ENCODE measurements around the gene UBE2V1.

Gene UBE2V1

DNA sequence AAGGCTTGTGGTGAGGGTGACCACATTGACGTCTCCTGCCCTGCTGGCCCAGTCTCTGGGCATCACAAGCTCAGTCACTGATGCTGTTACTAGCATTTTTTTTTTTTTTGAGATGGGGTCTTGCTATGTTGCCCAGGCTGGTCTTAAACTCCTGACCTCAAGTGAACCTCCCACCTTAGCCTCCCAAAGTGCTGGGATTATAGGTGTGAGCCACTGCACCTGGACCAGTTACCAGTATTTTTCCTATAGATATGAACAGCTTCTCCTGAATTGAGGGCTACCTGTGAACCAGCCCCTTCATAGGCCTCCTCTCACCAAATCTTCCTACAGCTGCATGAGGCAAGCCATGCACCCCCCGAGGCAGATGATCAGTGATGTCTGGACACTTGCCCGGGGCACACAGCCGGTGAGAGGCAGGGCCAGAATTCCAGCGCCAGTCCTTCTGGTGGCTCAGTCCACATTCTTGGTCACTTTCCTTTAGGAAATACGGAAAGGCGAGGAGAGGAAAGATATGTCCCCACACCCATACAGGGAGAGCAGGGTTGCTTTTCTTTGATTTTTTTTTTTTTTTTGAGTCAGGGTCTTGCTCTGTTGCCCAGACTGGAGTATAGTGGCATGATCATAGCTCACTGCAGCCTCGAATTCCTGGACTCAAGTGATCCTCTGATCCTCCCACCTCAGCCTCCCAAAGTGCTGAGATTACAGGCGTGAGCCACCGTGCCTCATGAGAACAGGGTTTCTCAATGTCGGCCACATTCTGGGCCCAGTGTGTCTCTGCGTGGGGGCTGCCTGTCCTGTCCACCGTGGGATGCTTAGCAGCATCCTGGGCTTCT, 50.7 kb downstream of the UBE2V1 start:
- DNase-seq (ENCODE audit: low read depth): no peak

DNA sequence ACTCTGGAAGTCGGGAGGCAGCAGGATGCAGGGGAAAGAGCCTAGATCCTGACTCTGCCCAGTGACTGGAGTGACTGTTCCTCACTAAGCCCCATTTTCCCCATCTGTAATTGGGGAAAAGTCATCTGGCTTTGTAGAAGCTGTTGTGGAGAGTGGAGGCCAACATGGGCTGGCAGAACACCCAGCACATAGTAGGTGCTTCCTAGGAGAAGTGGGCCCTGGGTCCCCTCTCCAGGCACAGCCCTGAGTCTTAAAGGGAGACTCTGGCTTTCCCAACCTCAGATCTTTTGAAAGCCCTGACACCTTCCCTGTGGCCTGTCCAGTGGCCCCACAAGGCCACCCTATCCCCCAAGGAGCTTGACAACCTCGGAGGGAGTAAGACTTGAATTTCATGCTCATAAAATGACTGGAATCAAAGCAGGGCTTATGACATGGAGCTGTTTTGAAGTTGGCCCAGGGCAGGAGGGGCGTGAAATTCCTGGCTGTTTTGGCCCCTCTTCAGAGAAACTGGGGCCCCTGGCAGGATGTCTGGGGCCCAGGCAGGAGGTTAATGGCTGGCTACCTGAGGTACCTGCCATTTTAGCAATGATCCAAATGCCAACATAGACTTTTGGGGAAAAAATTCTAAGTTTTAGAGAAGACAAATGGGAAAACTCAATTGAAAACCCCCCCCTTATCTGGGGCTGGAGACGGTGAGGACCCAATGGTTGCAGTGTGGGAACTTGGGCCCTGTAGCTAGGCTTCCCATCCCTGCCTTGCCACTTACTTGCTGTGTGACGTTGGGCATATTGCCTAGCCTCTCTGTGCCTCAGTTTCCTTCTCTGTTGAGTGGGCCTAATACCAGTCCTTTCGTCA, 51.6 kb downstream of the UBE2V1 start:
- no peak for DNase-seq (ENCODE audit: low read depth)

DNA sequence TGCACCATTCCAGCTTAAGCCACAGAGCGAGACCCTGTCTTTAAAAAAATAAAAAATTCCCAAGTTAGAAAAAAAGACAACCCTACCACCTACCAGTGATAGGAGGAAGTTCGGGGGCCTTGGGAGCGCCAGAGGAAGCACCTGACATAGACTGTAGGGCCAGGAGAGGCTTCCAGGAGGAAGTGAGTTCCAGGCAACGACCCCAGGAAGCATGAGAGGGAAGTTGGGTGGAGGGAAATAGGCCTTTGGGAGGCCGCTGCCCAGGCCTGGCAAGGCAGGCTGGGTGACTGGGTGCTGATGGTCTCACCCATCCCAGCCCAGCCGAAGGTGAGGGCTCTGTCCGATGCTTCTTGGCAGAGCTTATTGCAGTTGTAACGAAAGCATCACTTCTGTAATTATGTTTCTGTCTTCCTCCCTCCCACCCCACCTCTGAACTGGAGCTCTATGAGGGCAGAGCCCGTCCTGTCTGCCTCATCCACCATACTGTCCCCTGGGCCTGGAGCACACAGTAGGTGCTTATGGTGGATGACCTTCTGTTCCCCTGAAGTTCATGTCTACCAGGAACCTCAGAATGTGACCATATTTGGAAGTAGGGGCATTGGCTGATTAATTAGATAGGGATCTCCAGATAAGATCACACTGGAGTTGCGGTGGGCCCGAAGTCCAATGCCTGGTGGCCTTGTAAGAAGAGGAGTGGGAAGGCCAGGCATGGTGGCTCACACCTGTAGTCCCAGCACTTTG, 54.1 kb downstream of the UBE2V1 start:
- no peak for DNase-seq (ENCODE audit: low read depth)

DNA sequence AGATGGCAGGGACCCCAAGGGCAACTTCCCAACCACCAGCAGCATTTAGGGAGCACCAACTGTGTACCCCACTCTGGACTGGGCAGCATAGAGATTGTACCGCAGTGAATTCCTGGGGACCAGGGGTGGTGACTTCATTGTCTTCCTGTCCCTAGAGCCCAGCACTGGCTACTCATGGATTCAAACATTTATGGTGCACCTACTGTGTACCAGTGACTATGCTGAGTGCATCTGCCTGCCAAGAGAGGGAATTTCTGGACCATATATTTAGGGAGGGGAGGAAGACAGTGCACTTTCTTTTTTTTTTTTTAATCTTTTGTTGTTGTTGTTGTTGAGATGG, 55.3 kb downstream of the UBE2V1 start:
- DNase-seq (ENCODE audit: low read depth): no peak

DNA sequence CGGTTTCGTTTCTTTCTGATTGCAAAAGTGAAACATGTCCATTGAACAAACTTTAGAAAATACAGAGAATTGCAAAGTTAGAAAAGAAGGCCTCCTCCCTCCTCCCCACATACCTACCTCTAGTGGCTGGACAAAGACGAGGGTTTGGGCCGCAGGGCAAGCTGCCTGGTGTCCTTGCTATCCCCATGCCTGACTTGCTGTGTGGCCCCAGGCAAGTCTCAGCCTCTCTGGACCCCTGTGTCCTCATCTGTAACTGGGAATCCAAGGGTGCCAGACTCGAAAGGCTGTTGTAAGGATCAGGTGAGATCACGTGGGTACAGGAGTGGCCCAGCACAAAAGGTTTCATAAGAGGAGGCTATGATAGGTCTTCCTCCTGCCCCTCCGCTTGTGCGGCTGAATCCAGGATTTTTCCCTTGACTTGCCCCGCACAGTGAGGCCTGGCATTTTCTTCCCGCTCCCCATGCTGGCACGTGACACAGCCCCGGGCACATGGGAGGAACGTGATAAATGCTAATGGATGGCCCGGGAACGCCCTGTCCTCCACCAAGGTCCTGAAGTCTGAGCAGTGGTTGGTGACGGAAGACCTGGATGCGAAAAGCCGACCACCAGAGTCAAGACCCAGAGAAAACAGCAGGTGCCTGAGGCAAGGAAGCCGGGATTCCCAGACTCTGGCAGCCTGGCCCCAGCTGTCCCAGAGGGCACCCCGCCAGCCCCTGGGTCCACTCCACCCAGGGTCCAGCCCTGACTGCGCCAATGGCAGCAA, 55.8 kb downstream of the UBE2V1 start:
- no peak for DNase-seq (ENCODE audit: low read depth)

DNA sequence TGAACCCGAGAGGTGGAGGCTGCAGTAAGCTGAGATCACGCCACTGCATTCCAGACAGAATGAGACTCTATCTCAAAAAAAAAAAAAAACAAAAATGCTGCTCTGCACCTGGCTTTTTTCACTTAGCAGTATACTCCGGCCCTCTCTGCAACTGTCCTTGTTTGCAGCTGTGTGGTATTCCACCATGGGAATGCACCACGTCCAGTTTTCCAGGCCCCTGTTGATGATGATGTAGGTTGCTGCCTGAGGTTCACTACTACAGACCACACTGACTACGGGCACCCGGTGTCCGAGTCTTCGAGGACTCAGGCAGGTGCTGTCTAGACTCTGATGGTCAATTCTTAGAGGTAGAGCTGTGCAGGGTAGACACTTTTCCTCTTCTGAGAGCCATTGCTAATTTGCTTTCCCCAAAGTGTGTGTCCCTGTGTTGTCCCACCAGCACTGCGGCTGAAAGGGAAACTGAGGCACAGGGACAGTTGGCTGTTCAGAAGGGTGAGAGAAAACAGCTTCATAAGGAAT, 56.5 kb downstream of the UBE2V1 start:
- DNase-seq (ENCODE audit: low read depth): no peak

DNA sequence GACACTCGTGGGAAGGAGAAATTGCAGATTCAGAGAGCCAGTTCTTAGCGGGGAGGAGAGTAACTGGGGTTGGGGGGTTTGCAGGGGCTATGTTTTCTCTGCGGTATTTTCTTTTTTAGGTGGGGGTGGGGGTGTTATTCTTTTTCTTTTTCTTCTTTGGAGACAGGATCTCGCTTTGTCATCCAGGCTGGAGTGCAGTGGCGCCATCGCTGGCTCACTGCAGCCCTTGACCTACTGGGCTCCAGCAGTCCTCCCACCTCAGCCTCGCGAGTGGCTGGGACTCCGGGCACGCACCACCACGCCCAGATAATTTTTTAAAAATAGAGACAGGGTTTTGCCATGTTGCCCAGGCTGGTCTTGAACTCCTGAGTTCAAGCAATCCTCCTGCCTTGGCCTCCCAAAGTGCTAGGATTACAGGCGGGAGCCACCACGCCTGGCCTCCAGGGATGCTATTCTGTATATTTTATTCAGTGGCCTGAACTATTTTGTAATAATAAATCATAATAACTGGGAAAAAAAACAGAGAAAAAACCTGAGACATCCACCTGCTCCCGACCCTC, 57.3 kb downstream of the UBE2V1 start:
- DNase-seq (ENCODE audit: low read depth): no peak

DNA sequence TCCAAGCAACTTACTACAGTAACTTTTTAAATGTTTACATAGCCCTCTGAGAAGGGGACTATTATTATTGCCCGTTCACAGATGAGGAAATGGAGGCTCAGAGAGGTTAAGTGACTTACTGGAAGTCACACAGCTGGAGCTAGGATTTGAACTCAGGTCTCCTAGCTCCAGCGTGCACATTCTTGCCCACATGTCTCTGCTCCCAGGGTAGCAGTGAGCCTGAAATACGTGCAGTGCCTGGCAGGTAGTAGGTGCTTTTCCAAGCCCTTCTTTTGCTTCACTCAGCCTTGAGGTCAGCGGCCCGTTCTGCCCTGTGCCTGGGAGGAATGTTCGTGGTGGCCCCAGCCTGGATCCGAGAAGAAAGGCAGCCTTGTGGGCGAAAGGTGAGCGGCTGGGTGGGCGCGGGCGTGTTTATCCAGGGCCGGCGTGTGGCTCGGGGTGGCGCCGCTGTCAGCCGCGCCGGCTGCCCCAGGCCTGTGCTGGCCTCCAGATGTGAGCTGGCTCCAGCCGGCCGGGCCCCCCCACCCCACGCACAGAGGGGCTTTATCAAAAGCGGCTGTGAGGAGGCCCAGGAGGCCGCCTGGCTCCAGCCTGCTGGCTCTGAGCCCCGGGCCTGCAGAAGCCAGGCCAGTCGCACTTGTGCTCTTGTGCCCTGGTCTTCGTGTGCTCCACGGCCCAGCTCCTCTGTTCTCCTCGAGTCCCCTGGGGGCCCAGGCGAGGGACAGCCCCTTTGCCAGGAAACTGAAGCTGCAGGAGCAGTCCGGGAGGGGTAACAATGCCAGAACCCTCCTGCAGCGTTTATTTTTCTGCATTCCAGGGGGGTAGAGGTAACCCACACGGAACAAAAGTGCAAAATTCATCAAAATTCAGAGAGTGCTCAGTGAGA, 58.1 kb downstream of the UBE2V1 start:
- no peak for DNase-seq (ENCODE audit: low read depth)

DNA sequence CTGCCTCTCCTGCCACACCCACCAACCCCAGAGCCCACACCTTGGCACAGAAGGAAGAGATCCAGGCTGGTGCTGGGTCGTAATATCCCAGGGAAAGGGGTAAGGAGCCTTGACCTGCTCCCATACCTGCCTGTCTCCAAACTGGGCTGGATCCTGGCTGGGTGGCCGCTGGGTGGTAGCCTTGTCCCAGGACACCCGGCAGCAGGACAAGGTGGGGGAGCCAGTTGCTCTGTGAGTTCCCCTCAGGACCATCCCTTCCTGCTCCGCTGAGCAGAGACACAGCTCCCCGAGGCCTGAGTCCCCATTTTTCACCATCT, 58.8 kb downstream of the UBE2V1 start:
- no peak for DNase-seq (ENCODE audit: low read depth)

DNA sequence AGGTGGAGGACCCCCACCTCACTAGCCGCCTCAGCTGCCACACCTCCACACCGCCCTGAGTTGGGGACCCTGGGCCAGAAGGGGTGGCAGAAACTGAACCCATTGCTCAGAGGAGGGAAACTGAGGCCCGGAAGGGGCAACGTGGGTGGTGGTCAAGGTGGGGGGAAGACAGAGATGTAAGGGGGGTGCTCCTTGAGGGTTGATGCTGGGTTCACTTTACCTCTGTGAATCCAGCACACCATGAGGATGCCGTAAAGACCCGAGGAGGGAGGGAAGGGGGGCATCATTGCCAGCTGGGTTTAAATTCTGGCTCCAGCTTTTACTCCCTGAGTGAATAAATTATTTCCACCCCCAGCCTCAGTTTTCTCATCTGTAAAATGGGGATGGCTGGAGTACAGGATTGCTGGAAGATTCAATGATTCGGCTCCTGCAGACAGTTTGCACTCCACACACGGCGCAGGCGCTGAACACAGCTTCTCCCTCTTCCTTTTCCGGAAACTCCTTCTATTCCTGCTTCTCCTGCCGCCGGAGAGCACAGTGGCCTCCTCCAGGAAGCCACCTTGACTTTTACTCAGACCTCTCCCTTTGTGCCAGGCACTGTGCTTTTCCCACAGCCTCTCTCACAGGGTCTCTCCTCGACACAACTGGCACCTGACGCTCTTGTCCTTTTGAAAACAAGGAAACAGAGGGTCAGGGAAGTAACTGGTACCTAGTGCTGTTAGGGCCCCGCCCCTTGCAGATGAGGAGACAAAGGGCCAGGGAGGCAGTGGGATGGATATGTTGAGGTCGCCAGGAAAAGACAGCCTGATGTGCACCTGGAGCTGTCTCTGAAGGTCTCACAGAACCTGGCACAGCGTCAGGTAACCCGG, 59.4 kb downstream of the UBE2V1 start:
- DNase-seq (ENCODE audit: low read depth): no peak

DNA sequence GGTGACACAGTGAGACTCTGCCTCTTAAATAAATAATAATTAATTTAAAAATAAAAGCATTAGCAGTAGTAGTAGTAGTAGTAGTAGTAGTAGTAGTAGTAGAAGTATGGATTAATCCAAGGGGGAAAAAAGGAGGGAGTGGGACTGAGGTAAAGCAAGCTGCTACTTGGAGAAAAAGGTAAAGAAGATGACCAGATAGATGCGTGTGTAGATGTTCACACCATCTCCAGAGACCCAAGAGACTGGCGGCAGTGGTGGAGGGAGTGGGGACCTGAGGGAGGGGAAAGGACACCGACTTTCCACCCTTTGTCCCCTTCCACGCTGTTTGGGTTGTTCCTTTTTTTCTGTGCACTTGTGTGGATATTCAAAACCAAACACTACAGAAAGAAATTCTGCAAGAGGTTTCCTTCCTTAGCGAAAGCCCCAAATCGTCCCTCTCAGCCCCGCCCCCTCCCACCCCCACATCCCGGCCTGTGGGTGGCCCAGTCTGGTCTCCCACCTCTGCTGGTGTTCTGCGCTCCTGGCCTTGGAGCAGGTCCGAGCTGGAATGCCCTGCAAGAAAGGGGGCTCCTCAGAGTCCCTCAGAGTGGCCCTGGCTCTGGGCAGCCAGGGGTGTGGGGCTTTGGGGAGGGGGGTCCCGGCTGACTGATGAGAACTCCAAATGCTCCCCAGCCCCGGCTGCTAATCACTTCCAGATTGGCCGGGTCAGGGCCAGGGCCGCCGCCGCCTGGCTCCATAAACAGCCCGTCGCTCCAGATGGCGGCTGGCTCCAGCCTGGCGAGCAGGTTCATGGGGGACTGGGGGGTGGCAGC, 60.2 kb downstream of the UBE2V1 start:
- DNase-seq (ENCODE audit: low read depth): no peak

DNA sequence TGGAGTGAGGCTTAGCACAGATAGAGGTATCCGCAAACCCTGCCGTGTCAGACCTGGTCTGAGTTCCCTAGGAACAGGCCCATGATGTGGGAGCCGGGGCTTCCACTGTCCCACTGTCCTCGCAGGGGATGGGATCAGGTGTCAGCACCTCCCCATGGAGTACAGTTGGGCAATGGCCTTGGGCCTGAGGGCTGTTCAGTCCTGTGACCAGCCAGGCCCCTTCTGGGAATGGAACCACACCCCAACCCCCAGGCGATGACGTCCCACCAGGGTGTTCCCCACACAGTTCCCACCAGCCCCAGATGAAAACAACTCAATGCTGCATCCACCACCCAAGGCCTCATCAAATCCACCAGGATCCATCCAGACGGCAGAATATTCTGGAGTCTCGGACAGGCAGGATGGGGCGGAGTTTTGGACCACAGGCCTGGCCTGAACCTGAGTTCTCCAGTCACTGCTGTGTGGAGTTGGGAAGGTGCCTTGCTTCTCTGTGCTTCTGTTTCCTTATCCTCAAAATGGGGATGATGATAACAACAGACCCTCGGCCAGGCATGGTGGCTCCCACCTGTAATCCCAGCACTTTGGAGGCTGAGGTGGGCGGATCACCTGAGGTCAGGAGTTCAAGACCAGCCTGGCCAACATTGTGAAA, 62.2 kb downstream of the UBE2V1 start:
- DNase-seq (ENCODE audit: low read depth): no peak

DNA sequence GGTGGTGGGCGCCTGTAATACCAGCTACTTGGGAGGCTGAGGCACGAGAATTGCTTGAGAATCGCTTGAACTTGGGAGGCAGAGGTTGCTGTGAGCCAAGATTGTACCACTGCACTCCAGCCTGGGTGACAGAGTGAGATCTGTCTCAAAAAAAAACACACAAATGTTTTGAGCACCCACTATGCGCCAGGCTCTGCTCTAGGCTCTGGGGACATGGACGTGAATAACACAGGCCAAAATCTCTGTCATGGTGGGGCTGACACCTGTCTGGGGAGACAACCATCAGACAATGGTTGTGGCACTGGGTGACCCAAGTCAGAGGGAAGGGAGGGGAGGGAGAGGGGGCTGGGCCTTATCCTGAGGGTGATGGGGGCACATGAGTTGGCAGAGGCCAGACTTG, 62.7 kb downstream of the UBE2V1 start:
- DNase-seq (ENCODE audit: low read depth): no peak

DNA sequence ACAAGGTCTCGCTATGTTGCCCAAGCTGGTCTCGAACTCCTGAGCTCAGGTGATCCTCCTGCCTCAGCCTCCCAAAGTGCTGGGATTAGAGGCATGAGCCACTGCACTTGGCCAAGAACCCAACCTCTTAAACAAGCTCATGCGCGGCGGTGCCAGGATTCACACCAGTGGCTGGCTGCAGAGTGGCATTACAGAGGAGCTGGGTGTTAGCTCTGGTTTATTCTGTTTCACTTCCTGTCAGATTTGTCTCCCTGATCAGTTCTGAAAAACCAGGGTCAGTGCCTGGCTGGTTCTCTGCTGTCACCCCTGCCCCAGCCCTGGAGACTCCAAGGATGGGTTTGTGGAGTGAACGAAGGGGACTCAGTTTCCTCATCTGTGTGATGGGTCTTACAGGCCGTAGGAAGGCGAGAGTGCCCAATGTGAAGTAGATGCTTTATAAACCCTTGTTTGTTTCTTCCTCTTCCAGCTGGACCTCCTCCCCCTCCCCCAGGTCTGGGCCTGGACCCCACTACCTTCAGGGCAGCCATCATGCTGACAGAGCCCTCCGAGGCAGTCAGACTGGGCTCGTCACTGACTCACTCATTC, 63.4 kb downstream of the UBE2V1 start:
- DNase-seq (ENCODE audit: low read depth): no peak

DNA sequence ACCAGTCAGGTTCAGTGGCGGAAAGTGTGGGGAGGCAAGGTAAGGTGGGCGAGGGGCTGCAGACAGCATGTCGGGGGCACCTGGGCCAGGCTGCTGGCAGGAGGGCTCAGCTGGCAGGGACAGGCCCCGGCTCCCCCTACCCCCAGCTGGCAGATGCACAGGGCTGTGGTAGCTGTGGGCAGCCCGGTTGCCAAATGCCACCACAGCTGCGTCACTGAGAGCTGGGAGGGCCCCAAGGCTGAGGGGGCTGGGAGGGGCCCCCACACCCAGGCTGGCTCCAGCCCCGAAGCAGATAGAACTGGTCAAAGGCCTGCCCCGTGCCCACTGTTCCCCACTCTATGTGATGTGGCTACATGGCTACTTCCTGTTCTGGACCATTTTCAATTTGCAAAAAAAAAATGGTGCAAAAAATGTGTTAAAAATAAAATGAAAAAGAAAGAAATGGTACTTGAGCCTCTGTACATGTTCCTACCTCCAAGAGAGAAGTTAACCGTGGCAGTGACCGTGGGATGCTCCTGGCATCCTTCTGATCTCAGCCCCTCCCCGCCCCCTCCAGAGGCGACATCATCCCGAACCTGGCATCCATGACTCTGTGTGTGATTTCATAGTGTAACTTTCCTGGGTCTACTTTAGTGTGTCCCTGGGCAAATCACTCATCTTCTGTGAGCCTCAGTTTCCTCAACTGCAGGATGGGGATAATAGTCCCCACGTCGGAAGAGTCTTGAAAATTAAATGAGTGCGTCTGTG, 64.4 kb downstream of the UBE2V1 start:
- DNase-seq (ENCODE audit: low read depth): no peak

DNA sequence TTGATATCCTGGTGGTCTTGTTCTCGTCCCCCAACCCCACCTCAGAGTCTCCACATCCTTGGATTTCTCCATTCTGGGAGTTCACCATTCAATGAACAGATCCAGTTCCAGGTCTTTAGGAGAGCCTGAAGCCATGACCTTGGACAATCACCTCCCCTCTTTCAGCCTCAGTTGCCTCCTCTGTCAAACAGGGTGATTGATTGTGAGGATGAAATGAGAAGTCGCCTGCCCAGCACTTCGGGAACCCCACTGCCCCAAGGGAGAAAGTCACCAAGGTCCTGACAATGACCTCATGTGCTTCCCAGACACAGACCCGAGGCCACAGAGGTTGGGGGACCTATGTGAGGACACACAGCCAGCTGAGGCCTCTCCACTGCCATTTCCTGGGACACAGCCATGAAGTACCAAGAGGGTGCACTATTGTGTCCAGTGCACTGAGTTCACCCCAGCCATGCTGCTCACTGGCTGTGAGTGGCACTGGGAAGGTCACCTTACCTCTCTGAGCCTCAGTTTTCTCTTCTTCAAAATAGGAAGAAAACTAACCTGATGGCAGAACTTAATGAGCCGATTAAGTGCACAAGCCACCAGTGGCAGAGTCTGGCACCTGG, 68.5 kb downstream of the UBE2V1 start:
- no peak for DNase-seq (ENCODE audit: low read depth)
